ENCODE measurements around the gene FAM47B.

Gene FAM47B

GRCh38 chrX:34942496-34942895, at the start of gene FAM47B:
TSS of gene FAM47B (plus strand) at chrX:34942796. CDS start at chrX:34942832, 36 bp downstream.
- DNase-seq: no peak

- no peak for DNase-seq
These were observed 48.9 kb upstream of the FAM47B start for GRCh38 chrX:34893741-34894140.

DNA sequence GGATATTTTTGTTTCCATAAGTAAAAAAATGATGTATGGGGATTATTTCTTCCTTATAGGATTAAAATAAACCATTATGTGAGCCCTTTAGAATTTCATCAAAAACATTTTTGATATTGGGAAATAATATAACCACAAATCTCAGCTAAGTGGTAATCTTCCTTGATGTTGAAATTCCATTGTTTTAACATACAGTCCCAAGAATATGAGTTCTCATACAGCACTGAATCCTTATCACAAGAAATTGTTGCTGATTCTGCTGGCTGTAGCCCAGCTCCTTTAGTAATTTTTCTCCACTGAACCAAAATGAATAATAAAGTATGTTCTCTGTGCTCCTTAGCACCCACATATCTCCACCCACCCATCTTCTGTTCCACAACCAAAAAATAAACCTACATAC, 41.9 kb upstream of the FAM47B start:
- DNase-seq: no peak

- DNase-seq: no peak
These were observed 40.8 kb upstream of the FAM47B start for GRCh38 chrX:34901761-34902160.

DNA sequence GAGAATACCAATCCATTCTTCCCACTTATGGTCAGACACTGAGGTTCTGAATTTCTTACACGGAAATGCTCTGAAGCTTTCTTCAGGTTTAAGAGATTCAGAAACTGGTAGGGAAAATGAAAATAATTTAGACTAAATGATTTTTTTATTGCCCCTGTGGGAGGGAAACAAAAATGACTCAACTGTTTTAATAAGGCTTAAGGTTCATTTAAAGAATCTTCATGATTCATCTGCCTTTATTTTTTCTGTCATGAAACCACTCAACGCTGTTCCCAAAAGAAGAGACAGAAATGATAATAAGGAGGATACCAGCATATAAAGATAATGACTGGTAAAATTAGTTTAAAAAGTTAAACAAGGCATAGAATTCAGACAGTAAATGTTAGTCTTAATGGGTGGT, 39.3 kb upstream of the FAM47B start:
- DNase-seq: no peak

GRCh38 chrX:34909151-34909550, 33.4 kb upstream of the FAM47B start:
- no peak for DNase-seq

DNA sequence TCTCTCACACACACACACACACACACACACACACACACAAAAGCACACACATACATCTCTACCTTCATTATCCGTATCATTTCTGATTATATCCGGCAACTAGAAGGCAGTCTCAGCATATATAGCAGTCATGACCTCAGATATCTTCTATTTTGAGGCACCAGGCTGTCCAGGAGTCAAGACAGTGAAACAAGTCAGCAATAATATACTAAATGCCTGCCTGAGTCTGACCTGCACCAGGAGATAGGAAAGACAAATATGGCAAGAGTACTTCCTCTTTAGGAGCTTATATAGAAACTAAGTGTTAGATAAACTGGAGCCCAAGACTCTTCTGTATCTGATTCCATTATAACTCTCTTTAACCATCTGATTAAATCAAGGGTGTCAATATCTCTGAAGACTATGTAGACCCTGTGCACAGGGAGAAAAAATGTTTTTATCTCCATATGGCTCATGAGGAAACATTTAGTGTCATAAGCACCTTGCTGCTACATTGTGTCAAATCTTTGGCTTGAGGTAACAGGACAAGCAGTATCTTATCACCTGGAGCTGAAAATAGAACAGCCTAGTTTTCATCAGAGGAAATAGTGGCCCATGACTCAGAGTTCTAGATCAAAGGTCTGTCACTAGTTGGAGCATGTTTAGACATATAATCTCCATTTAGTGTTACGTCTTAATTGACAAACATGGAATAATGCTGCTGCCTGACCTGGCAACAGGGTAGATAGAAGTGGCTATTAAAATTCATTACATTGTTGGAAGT, 27.0 kb upstream of the FAM47B start:
- no peak for DNase-seq

DNA sequence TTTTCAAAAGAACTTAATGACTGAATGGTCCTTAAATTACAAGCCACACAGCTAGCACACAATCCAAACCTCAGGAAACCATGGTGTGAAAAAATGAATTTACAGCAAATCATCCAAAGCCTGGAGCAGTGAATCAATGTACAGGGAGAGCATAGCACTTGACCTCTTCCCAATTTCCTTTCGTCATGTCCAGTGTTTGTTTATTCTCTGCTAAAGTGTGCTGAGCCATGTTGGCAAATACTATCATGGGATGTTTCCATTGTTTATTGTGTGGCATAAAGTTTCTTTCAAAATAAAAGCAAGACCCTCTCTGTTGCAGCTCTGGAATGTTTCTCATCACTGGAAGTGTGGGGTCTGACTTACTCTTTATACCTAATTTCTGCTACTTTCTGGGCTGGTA, 25.4 kb upstream of the FAM47B start:
- no peak for DNase-seq

- no peak for DNase-seq
These were observed 24.4 kb upstream of the FAM47B start for GRCh38 chrX:34918091-34918736.

DNA sequence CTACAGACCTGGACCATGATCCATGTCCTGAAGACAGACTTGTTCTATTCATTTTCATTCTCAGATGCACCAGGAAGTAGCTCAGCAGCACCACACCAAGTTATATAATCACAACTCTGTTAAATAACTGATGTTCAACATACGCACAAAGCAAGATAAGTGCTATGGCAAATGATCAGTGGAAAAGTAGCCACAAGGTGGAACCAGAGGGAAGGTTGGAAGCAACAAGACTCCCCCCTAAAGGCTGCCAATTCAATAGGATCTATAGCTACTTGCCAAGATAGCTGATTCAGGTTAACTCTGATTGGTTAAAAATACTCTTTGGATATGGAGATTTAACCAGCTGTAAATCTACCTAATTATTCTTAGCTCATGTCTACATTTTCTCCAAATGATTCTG, 23.7 kb upstream of the FAM47B start:
- no peak for DNase-seq

DNA sequence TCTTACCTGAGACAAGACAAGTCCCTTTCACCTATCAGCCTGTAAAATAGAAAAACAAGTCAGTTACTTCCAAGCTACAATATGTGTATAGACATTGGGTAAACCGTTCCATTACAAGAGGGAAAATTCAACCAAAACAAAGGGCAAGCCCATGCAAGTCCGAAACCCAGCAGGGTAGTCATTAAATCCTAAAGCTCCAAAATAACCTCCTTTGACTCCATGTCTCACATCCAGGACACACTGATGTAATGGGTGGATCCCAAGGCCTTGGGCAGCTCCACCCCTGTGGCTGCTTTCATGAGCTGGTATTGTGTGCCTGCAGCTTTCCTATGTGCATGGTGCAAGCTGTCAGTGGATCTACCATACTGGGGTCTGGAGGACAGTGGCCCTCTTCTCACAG, 14.7 kb upstream of the FAM47B start:
- DNase-seq: no peak

DNA sequence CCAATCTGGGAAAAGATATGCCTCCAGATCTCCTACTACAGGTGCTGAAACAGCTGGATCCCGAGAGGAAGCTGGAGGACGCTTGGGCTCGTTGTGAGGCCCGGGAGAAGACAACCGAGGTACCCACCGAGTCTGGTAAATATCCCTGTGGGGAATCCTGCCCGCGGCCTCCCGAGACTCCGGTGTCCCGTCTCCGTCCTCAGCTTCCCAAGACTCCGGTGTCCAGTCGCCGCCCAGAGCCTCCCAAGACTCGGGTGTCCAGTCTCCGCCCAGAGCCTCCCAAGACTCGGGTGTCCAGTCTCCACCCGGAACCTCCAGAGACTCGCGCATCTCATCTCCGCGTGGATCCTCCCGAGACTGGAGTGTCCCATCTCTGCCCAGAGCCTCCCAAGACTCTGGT, 639 bp downstream of the FAM47B start:
- DNase-seq: no peak

- no peak for DNase-seq
These were observed 14.3 kb downstream of the FAM47B start for GRCh38 chrX:34956916-34957315.

GRCh38 chrX:34961662-34962061, 19.1 kb downstream of the FAM47B start:
- no peak for DNase-seq

GRCh38 chrX:34972206-34972605, 29.6 kb downstream of the FAM47B start:
- no peak for DNase-seq

DNA sequence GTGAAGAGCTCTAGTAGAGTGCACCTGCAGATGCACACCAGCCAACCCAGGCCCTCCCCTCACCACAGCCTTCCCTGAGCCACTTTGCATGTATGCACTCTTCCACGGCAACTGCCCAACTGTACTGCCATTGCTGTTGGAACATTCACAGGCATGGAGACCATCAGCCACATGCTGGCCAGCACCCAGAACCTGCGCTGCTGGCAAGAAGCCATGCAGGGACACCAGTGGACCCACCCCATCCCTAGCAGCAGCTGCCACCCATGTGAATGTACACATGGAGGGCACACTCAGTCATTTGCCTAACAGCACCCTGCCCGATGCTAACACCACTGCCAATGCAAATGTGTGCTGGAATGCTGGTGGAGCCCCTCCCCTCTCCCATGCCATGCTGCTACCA, 35.6 kb downstream of the FAM47B start:
- no peak for DNase-seq

GRCh38 chrX:34987646-34988045, 45.0 kb downstream of the FAM47B start:
- DNase-seq: no peak

All from hippocampal formation (tissue), 2 donors.